GM13976 (cell line): ENCODE measurements around the gene FGF3.
A peak's percentile ranks its signal among the peaks of the same experiment; 100 is the strongest.

ENCODE experiments used
- DNase-seq: peaks from one replicate; pipeline ENCODE4 v3.0.0; 2012; ENCODE audit warnings: low spot score
- CTCF ChIP-seq: IDR thresholded peaks from 2 replicates; pipeline ENCODE4 v1.5.1; 2012; ENCODE audit warnings: borderline replicate concordance, mild to moderate bottlenecking; ENCODE audit not compliant: insufficient read depth; ENCODE audit errors: extremely low read depth, missing control alignments, control extremely low read depth
- in situ Hi-C: fragments of 300-500 bp; cut with MboI; formaldehyde crosslinking; loops from one replicate; pipeline ENCODE4 v1.12.0; 2022; ENCODE audit warnings: low sequenced_read_pairs, mixed read lengths, inconsistent platforms; ENCODE audit not compliant: unreplicated experiment

Gene FGF3

DNA sequence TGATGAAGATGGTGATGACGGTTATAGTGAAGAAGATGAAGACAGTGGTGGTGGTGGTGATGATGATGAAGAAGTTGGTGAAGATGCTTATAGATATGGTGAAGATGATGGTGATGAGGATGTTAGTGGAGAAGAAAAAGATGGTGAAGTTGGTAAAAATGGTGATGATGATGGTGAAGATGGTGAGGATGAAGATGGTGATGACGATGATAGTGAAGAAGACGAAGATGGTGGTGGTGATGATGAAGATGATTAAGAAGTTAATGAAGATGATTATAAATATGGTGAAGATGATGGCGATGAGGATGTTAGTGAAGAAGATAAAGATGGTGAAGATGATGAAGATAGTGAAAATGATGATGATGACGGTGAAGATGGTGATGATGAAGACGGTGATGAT, 25.2 kb upstream of the FGF3 start:
- in situ Hi-C loops = no loop called here

DNA sequence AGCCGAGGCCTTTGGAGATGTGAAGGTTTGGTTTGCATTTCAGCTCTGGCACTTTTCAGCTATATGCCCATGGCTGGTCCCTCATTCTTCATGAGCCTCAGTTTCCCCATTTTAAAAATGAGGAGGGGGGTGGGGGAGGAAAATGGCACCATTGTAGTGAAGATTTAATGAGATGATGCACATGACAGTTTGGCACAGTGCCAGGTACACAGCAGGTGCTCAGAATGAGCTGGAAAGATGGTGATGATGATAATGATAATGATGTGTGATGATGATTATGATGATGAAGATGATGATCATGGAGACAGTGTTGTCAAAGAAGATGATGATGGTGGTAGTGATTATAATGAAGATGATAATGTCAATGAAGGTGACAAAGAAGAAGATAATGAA, 24.3 kb upstream of the FGF3 start:
- in situ Hi-C loops = no loop called here
- TF ChIP-seq CTCF = no peak
- DNase-seq = no peak

More for the DNA sequence above, 25.2 kb upstream of the FGF3 start:
- DNase-seq = no peak
- TF ChIP-seq CTCF = no peak

GRCh38 chr11:69842746-69843528, 23.7 kb upstream of the FGF3 start:
- no peak for DNase-seq
- in situ Hi-C loops = no loop called here
- no peak for TF ChIP-seq CTCF

GRCh38 chr11:69841859-69842698, 22.9 kb upstream of the FGF3 start:
- no peak for TF ChIP-seq CTCF
- in situ Hi-C loops = no loop called here
- DNase-seq = peak; percentile 57

DNA sequence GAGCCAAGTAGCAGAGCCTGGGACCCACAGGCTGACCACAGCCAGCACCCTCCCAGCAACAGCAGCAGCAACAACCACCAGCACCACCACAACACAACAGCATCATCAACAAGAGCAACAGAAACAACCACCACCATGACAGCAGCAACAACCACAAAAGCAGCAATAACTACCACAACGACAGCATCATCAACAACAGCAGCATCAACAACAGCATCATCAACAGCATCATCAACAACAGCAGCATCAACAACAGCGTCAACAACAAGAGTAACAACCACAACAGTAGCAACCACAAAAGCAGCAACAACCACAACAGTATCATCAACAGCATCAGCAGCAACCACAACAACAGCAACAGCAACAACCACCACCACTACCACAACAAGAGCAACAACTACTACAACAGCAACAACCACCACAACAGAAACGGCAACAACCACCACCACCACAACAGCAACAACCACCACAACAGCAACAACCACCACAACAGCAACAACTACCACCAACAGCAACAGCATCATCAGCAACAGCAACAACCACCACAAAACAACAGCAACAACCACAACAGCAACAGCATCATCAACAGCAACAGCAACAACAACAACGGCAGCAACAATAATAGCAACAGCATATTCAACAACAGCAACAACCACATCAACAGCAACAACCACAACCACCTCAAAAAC, 22.1 kb upstream of the FGF3 start:
- in situ Hi-C loops = no loop called here
- no peak for DNase-seq
- TF ChIP-seq CTCF = no peak

- DNase-seq = peak; percentile 13
- no peak for TF ChIP-seq CTCF
- in situ Hi-C loops = no loop called here
These were observed 21.4 kb upstream of the FGF3 start for GRCh38 chr11:69840371-69841169.
